ENCODE data around the gene SPATA17.

SPATA17 gene

DNA sequence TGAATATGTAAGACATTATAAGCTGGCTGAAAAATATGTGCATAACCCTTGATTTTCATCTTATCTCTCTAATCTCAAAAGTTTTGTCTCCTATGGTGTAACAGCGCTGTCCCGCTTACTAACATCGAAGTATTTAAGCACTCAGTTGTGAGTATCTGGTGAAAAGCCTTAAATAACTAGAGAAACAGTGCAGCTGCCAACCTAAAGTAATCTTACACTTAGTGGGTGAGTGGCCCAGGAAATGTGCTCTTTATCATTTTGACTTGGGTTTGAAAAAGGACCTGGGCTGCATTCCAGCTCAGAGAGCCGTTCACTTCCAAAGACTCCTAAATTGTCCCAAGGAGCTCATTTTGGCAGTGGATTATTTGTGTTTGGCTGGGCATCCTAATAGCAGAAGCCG is 225.9 kb downstream of the SPATA17 start:
- no peak for DNase-seq

DNA sequence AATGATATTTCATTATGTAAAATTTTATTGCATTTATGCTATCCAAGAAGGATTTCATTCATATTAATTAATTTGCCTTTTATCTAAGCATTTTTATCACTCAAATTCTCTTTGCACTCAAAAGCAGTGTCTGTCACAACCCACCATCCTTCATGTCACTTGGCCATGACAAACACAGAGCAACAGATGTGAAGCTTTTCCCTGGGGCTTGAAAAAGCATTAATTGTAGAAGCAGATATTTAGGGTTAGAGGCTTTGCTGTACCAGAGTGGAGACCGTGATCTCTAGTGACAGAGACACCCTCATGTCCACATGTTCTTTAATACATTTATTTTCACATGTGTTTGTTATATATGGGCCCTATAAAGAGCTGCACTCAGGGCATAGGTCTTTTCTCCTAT is 230.5 kb downstream of the SPATA17 start:
- no peak for DNase-seq

DNA sequence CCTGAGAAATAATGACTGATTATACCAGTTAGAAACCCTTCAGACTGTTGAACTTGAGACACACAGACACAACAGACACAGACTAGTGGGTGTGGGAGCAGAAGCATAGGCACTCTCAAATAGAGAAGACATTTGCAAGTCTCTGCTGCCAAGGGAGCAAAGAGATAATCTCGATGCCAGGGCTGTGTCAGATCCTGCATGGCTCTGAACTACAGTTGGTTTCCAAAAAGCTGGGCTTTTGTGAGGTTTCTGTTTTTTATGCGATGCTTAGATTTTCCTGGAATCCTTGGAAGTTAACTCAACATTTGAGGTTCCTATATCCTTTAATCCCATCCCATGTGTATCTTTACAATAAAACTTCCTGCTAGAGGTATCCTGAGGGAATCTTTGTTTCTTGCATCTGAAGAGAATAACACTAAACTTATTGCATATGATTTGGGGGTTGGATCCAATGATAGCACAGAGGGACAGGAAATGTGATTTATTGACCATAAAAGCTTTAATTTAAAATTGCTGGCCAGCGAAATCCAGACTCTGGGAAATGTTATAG is 236.4 kb downstream of the SPATA17 start:
- no peak for DNase-seq

DNA sequence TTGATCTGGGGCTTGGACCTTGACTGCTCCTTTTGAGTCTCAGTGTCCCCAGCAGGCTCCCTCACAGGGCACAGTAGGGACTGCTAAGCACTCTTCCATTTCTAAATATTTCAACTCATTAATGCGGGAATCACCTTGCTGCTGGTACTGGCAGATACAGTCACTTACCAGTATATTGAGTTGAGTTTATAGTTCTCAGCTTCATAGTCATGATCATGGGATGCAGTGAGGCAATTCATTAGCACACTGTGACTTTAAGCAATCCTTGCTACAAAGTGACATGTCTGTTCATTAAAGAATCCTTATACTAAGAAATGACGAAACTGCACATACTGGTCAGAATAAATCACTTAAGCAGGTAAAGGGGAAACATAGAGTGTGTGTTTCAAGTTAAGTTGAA is 240.8 kb downstream of the SPATA17 start:
- DNase-seq: no peak

DNA sequence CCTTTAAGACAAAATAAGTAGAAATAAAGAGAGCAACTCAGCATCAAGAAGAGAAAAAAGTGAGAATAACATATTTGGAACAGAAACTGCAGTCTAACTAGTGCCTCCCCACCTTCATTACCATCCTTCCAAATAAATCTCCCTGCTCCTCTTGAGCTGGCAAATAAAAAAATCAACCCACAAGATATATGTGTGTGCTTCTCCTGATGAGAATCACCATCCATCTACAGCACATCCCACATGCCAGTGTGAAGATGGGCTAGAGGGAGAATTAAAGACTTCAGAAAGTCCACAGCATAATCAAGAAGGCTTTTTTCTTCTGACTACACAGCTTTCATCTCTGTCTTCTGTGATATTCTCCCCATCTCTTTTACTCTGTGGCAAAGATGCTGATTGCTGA is 244.1 kb downstream of the SPATA17 start:
- DNase-seq: no peak

DNA sequence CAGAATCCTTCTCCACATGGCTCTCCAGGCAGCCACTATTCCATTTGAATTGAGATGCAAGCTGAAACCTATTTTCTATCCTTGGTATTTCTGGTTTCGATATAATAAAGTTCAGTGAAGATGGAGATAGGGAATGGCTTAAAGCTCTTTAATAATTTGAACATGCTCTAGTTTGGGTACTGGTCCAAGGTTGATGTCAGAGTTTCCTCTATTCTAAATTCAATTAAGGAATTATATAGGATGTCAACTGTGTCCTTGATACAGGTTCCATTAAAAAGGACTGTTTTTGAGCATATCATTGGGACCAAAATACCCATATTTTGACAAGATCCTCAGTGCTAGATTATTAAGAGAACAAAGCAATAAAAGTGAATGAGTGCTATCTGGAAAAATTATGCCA is 245.3 kb downstream of the SPATA17 start:
- no peak for DNase-seq

DNA sequence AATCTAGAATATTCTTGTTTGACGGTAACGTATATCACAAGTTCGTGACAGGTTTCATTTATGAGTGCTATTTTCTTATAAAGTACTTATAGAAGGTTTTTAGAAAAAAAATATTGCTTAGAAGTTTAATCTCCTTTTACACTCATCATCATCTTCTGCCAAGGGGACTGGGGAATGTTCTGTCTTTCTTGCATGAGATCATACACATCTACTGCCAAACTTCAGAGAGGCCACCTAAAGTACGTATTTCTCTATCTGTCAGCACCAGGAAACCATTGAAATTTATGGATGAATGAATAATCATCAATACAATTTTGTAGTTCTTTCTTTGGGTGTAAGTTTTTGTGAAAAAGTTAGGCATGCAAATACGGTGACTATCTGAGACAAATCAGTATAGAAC is 245.8 kb downstream of the SPATA17 start:
- DNase-seq: no peak

DNA sequence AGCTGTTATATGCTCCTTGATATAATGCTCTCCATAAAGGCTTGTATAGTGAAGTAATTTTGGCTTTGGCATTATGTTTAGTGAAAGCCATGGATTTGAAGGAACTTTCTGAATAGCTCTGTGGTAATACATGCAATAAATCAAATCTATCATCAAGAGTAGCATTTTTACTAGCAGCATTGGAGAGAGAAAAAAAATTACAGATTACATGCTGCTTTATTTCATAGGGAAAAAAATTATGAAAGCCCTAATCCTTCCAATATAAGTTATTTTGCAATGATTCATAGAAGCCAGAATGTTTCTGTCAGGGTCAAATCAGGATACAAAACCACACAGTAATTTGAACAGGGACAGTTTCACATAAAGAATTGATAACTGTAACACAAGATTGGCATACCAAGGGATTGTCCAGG is 250.0 kb downstream of the SPATA17 start:
- no peak for DNase-seq

DNA sequence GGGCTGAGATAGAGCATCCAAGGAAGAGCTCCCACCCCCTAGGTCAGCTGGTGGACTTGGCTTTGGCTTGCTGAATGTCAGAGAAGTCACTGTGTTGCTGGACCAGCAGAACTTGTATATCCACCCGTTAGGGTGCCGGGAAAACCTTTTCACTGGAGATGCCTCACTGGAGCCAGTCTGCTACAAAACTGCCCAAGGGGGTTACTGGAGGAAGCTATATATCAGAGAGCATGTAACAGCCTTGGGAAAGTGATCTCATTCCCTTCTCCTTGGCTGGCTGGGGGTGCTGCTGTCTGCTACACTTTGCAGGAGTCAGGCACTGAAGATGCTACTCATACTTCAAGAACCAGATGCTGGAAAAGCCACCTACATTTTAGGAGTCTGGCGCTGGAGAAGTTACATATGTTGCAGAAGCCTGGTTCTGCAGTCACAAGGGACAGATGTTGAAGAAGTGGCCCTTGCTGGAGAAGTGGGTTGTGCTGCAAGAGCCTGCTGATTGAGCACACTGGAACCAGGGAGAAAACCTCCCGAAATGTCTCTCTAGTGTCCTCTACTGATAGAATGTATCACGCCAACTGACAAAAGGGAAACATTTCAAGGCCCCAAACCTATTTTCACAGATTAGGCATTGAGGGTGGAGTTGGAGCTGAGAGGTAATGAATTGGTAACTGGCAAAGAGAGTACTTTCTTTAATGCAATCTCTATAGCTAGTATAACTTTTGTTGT is 250.6 kb downstream of the SPATA17 start:
- no peak for DNase-seq

DNA sequence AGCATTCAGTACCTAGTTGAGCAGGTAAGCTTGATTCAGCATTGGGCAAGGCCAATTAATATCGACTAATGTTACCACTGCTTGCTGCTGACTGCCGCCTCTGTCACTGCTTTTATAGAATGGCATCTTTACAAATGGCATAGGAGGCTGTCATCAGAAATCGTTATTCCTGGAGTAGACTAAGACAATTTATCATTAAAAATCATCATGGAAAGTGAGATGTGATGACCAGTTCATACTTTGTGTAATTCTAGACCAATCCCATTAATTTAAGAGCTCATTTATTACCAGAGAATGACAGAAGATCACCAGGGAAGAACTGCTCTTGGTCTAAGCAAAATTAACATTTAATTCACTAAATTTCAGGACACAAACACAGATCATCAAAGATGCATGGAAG is 254.0 kb downstream of the SPATA17 start:
- no peak for DNase-seq

DNA sequence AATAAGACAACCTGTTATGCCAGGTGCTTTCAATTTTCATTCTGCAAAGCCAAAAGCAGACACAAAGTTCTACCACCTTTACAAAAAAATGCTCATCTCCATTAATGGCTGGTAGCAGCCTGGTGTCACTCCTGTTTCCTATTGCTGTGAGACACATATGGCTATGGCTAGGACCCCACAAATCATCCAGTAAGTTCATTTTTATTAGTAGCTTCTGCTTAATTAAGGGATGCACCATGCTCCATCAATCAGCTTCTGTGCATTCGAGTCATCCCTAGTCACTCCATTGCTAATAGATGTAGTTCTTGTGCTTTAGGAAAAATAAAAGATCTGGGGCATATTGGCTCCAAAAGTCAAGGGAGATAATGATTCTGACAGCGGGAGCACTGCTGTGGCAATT is 257.2 kb downstream of the SPATA17 start:
- DNase-seq: no peak

DNA sequence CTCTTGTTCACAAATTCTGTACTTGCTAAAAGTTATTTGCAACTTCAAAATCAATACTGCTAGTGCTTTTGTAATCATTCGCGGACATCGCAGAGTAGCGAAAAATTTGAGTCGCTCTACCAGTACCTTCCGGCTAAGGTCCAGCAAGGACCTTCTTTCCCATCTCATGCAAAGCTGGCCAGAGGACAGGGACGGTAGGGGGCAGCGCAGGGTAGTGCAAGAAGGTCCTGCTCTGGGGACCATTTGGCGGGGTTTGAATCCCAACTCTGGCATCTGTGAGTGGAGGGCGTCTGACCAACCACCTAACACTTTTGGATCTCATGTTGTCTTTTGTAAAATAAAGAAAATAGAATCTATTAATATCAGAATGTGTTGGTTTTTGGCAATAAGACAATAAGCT is 258.3 kb downstream of the SPATA17 start:
- DNase-seq: no peak

DNA sequence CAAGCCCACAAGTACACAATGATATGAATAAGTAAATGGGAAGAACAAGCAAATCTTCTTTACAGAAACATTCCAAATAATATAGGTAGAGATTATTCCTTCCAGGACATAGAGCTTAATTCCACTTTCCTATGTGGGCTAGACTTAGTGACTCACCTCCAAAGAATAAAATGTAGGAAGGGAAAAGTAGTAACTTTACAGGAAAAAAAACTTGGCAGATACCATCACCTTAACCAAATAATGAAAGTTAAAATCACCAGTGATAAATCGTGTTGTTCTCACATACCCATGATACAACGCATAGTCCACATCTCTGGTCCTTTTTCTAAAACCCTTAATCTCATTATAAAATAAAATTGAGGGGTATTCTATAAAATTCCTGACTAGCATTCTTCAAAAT is 260.8 kb downstream of the SPATA17 start:
- no peak for DNase-seq

DNA sequence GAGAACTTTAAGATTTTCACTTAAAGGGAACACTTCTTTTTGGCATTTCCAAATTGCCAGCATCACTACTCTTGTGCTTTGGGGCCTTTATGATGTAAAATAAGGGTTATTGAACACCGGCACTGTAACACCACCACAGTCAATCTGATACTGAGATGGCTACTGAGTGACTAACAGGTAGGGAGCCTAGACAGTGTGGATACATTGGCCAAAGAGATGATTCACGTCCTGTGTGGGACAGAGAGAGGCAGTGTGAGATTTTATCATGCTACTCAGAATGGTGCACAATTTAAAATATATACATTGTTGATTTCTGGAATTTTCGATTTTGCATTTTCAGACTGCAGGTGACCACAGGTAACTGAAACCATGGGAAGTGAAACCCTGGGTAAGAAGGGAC is 261.6 kb downstream of the SPATA17 start:
- no peak for DNase-seq

DNA sequence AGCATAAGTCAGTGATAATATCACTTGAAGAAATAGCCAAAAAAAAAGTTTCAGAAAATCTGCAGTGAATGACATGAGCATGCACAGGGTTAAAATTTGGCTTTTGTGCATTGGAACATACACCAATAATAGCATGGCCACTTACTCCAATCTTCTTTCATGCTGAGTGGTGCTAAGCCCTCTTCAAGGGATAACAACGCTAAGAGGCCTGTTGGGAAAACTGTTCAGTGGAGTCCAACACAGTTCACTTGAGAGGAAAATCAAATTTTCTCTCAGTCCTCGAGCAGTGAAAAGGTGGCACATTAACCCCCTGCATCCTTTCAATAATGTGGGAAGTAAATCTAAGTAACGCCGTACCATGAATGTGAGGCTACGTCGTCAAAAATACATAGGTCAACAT is 264.7 kb downstream of the SPATA17 start:
- no peak for DNase-seq

DNA sequence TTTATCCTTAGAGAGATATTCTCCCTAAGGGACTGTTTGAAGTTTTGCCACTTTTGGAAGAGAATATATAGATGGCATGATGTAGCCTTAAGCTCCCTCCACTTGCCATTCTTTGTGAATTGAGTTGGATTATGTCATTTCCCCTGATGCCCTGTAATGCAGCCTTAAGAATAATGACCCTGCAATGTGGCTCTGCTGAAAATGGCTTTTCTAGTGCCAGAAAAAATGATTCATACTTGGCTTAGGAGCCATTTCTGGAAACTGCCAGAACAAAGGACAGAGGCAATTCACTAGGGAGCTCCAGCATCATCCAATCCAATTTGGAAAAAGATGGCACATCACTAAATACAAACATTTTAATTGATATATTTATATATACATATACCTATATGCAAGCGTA is 265.3 kb downstream of the SPATA17 start:
- no peak for DNase-seq

DNA sequence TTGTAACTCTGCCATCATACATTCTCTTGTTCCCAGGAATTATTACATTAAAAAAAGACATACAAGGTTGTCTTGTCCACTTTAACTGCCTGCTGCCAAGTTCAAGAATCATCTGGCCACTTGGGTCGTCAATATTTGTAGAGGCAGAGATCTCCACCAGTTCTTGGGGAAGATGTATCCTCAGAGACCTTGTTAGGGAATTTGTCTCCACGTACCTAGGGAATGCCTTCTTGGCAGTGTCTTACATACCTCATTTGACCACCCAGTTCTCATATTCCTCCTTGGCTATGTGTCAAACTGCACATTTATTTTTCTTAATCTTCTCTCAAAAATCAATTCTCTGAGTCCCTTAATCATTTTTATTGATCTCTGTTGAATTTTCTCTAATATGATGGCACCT is 266.0 kb downstream of the SPATA17 start:
- no peak for DNase-seq

DNA sequence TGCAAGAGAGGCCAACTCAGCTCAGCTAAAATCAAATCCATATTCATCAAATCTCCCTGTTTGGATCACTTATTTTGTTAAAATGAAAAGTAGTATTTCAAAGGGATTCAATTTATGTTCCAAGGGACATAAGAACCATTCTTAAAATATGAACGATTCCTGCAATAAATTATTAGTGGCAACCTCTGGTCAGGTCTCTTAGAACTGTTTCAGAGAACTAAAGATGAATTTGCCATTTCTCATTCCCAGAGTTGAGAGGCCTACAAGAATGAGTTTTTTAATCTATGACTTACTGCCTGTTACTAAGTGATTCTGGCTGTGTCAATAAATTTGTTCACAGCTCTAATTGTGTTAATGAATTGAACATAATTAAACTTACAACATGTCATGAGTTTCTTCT is 268.5 kb downstream of the SPATA17 start:
- DNase-seq: no peak

DNA sequence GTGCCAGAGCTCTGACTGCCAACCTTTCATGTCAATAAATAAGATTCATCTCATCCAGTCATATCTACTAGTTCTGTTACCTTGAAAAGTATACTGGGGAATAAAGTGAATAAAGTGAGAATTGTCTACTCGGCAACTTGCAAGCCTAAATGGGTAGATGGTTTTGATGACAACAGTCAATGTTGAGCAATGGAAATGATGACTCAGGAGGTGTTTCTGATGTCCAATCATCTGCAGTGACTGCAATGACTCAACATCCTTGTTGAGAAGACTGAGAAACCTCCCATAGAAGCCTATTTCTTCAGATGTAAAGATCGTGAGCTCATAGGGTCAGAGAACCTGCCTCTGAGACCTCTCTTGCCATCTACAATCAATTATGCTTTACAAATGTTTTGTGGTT is 276.4 kb downstream of the SPATA17 start:
- DNase-seq: no peak

DNA sequence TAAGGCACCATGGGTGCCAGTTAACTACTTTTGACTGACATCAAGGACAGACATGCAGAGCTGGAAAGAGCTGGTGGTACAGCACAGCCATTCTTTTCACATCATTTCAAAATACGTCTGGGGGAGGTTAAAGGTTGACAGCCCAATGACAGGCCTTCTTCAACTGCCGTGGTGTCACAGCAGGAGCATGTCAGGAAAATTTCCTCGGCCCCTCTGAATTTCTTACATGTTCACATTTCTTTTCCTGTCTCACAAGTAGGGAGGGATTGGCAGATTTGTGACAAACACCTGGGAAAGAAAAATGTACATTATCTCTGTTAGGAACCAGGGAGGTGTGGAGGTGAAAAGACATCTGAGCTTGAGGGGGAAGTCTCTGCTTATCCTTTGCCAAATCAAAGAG is 279.1 kb downstream of the SPATA17 start:
- no peak for DNase-seq

DNA sequence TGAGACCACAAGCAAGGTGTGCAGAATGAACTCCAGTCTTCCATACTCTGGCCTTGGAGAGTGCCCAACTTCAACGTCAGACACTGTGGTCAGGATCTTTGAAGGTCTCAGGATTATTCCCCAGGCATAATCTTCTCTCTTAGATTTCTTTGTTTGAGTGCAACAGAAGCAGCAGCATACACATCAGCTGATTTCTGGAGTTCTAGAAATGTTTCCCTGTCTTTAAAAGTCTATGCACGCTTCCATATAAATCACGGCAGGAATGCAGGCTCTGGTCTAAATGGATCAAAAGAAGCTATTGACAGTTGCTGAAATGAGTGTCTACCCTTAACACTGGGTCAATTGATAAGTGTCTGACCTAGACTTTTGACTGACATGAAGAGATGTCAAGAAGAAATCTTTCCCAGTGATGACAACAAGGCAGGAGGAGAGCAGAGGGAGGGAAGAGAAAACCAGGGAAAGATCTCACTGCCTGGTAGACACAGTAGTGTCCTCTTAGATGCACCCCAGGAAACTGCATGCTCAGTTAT is 279.7 kb downstream of the SPATA17 start:
- DNase-seq: no peak

DNA sequence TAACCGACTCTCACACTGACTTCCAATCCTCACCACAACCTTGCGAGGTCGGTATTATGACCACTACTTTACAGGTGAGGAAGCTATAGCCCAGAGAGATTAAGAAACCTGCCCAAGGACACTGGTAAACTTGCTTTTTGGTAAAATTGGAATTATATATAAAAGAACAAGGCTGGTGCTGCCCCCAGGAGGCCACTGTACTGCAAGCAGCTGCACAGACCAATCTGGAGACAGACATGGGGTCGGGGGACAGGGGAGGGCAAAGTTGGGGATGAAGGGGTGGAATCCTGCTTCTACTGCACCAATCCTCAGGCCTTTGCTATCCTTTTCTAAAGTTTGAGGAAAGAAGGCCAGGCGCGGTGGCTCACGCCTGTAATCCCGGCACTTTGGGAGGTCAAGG is 280.8 kb downstream of the SPATA17 start:
- DNase-seq: no peak

DNA sequence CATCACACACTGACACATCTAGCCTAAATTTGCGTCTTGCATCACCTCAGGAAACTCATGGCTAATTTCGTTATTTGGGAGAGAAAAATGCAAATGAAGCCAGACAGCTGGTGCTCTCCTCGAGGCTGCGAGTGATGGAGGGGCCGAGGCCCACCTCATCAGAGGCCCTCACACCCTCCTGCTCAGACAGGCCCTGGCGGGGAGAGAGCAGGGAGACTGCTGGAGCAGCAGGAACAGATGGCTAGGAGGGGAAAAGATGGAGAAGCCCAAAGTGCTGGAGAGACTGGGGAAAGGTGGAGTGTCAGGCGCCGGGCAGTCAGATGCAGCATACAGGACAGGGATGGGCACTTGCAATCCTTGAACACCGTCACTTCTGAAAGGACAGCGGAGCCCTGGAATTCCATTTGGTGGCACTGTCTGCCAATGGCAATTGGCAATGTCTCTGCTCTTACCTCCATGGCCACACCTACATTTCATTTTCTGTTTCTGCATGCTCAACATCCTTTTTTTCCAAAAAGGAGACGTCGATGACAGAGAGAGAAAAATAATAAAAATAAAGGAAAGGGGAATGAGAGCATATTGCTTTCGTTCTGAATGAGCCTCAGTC is 286.2 kb downstream of the SPATA17 start:
- no peak for DNase-seq

DNA sequence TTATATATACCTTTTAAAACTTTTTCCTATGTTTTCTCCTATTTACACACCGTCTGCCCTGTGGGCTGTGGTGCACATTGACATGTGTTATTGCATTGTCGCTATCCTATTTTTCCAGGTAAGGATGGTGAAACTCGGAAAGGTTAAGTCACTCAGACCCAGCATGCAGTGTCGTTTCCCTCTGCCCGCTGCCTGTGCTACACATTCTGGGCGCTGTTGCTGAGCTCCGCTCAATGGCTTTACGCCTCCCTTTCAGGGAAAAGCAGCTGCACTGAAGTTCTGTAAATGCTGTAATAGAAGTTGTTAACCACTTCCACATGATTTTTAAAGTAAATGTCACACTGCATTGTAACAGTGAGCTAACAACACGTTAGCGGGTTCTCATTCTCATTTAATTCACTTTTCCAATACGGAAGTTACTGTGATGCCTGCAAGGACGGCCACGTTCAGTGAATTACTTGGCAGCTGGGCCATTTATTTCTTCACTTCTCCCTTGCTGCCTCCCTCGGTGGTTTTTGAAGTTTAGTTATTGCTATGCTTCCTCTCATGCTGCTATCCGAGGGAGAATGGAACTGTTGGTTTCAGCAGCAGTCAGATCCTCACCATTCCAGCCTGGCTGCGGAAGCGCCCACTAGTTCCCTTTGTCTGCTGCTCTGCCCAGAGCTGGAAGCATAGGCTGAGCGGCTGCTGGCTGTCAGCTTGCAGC is 288.7 kb downstream of the SPATA17 start:
- DNase-seq: no peak
